H1 (cell line): ENCODE data around the gene TAF4. TPM values are rescaled to one million over a fixed set of nuclear protein-coding genes. Genes with fewer than 3 reads are reported as not detected.

Experiments
- CTCF ChIA-PET: fragments of 300-600 bp; sonication (Branson Sonifier 250); formaldehyde crosslinking; loops from one replicate; lab custom pipeline; 2021; ENCODE audit not compliant: partially characterized antibody; lab: Charles Lee
- POLR2A ChIA-PET: fragments of 300-600 bp; sonication (Branson Sonifier 250); formaldehyde crosslinking; loops from one replicate; lab custom pipeline; 2021; ENCODE audit warnings: inconsistent platforms; ENCODE audit not compliant: partially characterized antibody; lab: Charles Lee
- DNase-seq, 2 experiments: peaks; one replicate each; pipeline versions ENCODE4 v3.0.0 to v3.0.0-alpha.2; 2010 to 2022; ENCODE audit warnings: low spot score in 2 of 2, low read depth in 1 of 2, mixed read lengths in 1 of 2
- FAIRE-seq: peaks from 2 replicates; lab custom pipeline; 2011; peaks lifted over from hg19 to GRCh38; lab: Jason Lieb, UNC
- H2AFZ ChIP-seq: 2 replicates; pipeline ENCODE4 v1.8.1; 2012; ENCODE audit warnings: low read length, inconsistent platforms
- H2AK5ac ChIP-seq: 2 replicates; pipeline ENCODE4 v1.6.1; 2013; ENCODE audit warnings: low read depth, low read length
- H2BK120ac ChIP-seq: replicated peaks from 2 replicates; pipeline ENCODE3; 2013; ENCODE audit warnings: low read depth, low read length, inconsistent platforms
- H2BK12ac ChIP-seq: 2 replicates; pipeline ENCODE4 v1.6.1; 2013; ENCODE audit warnings: low read depth, low read length
- H2BK15ac ChIP-seq: 2 replicates; pipeline ENCODE4 v1.6.1; 2013; ENCODE audit warnings: low read length
- H2BK20ac ChIP-seq: 2 replicates; pipeline ENCODE4 v1.6.1; 2013; ENCODE audit warnings: low read length
- H2BK5ac ChIP-seq: 2 replicates; pipeline ENCODE4 v1.6.1; 2013; ENCODE audit warnings: low read depth, low read length
- H3K14ac ChIP-seq: 2 replicates; pipeline ENCODE4 v1.6.1; 2013; ENCODE audit warnings: inconsistent platforms; ENCODE audit not compliant: insufficient read length
- H3K18ac ChIP-seq: 2 replicates; pipeline ENCODE4 v1.6.1; 2013; ENCODE audit warnings: low read length; ENCODE audit errors: extremely low read depth
- H3K23ac ChIP-seq: 2 replicates; pipeline ENCODE4 v1.6.1; 2013; ENCODE audit warnings: inconsistent platforms; ENCODE audit not compliant: insufficient read length
- H3K23me2 ChIP-seq: 2 replicates; pipeline ENCODE4 v1.6.1; 2013; ENCODE audit warnings: low read depth, low read length
- H3K27ac ChIP-seq: 2 replicates; pipeline ENCODE4 v1.6.1; 2011; ENCODE audit warnings: low read depth, low read length, inconsistent platforms
- H3K27me3 ChIP-seq, 4 experiments: replicated peaks in 1 of 4; 1 replicate in 1 of 4; 2 replicates in 3 of 4; pipeline versions ENCODE4 v1.6.1 to v1.8.1; 2011 to 2013; ENCODE audit warnings: low read length in 3 of 4, mild to moderate bottlenecking in 3 of 4, inconsistent platforms in 2 of 4, mixed read lengths in 2 of 4, moderate library complexity in 1 of 4; ENCODE audit not compliant: control insufficient read depth in 3 of 4, insufficient read depth in 3 of 4; ENCODE audit errors: extremely low read depth in 1 of 4
- H3K36me3 ChIP-seq, 4 experiments: 2 replicates each; pipeline versions ENCODE4 v1.6.1 to v1.8.1; 2011 to 2013; ENCODE audit warnings: mild to moderate bottlenecking in 4 of 4, low read length in 3 of 4, moderate library complexity in 2 of 4, control low read depth in 1 of 4, inconsistent platforms in 1 of 4; ENCODE audit not compliant: insufficient read depth in 4 of 4, control insufficient read depth in 2 of 4
- H3K4ac ChIP-seq: replicated peaks from 2 replicates; pipeline ENCODE3; 2013; ENCODE audit warnings: low read length, low read depth, mixed read lengths, inconsistent platforms; ENCODE audit not compliant: insufficient read length
- H3K4me1 ChIP-seq, 4 experiments: replicated peaks in 1 of 4; 1 replicate in 1 of 4; 2 replicates in 3 of 4; pipeline versions ENCODE4 v1.6.1 to v1.8.1; 2011 to 2013; ENCODE audit warnings: low read length in 3 of 4, inconsistent platforms in 2 of 4, mixed read lengths in 1 of 4; ENCODE audit not compliant: insufficient read depth in 4 of 4, control insufficient read depth in 3 of 4
- H3K4me2 ChIP-seq, 2 experiments: 2 replicates each; pipeline versions ENCODE4 v1.6.1 to v1.8.1; 2011 to 2013; ENCODE audit warnings: low read depth in 2 of 2, low read length in 2 of 2, control low read depth in 1 of 2, inconsistent platforms in 1 of 2, mild to moderate bottlenecking in 1 of 2; ENCODE audit not compliant: insufficient read depth in 1 of 2
- H3K4me3 ChIP-seq, 4 experiments: fragments of 200-600, 300-600 bp in 1 of 4; sonication (generic), shearing (Covaris generic), sonication (Bioruptor Twin) in 1 of 4; 2 replicates each; pipeline versions ENCODE4 v1.5.1 to v1.8.1; 2011 to 2016; ENCODE audit warnings: low read length in 4 of 4, low read depth in 3 of 4, control low read depth in 2 of 4, inconsistent platforms in 2 of 4, mild to moderate bottlenecking in 2 of 4, mixed read lengths in 1 of 4, moderate library complexity in 1 of 4; ENCODE audit not compliant: insufficient read depth in 2 of 4; ENCODE audit errors: extremely low read depth in 1 of 4
- H3K56ac ChIP-seq: replicated peaks from 2 replicates; pipeline ENCODE3; 2013; ENCODE audit warnings: low read depth, mild to moderate bottlenecking, mixed read lengths, low read length, inconsistent platforms; ENCODE audit not compliant: insufficient read length
- H3K79me1 ChIP-seq: 2 replicates; pipeline ENCODE4 v1.6.1; 2013; ENCODE audit warnings: low read depth, low read length, control low read depth
- H3K79me2 ChIP-seq, 2 experiments: 2 replicates each; pipeline versions ENCODE4 v1.6.1 to v1.8.1; 2012 to 2013; ENCODE audit warnings: low read length in 2 of 2, mild to moderate bottlenecking in 2 of 2, inconsistent platforms in 1 of 2; ENCODE audit not compliant: insufficient read depth in 2 of 2, control insufficient read depth in 1 of 2
- H3K9ac ChIP-seq, 4 experiments: replicated peaks in 1 of 4; 1 replicate in 1 of 4; 2 replicates in 3 of 4; pipeline versions ENCODE4 v1.6.1 to v1.8.1; 2011 to 2013; ENCODE audit warnings: low read depth in 3 of 4, low read length in 3 of 4, control low read depth in 2 of 4, mild to moderate bottlenecking in 2 of 4, moderate library complexity in 2 of 4, inconsistent platforms in 1 of 4; ENCODE audit errors: extremely low read depth in 1 of 4
- H3K9me3 ChIP-seq, 2 experiments: 2 replicates each; pipeline versions ENCODE4 v1.6.1 to v1.8.1; 2012 to 2013; ENCODE audit warnings: mild to moderate bottlenecking in 2 of 2, moderate library complexity in 2 of 2, control low read depth in 1 of 2, inconsistent platforms in 1 of 2, low read depth in 1 of 2, low read length in 1 of 2, mixed read lengths in 1 of 2; ENCODE audit not compliant: insufficient read depth in 2 of 2
- H4K20me1 ChIP-seq, 2 experiments: replicated peaks in 1 of 2; 2 replicates each; pipeline versions ENCODE3 to v1.8.1; 2011 to 2013; ENCODE audit warnings: inconsistent platforms in 2 of 2, low read length in 2 of 2, mild to moderate bottlenecking in 1 of 2; ENCODE audit not compliant: insufficient read depth in 2 of 2, control insufficient read depth in 1 of 2
- H4K5ac ChIP-seq: 2 replicates; pipeline ENCODE4 v1.6.1; 2013; ENCODE audit warnings: low read length, low read depth, mixed read lengths, inconsistent platforms; ENCODE audit not compliant: insufficient read length
- H4K8ac ChIP-seq: 2 replicates; pipeline ENCODE4 v1.8.0; 2013; ENCODE audit warnings: mild to moderate bottlenecking, moderate library complexity, low read length, inconsistent platforms; ENCODE audit not compliant: insufficient read depth; ENCODE audit errors: extremely low read depth
- H4K91ac ChIP-seq: replicated peaks from 2 replicates; pipeline ENCODE3; 2013; ENCODE audit warnings: low read length, mixed read lengths, inconsistent platforms; ENCODE audit not compliant: insufficient read length
- CBX8 ChIP-seq: fragments of 300-800, 300-1000 bp; sonication (generic); IDR thresholded peaks from 2 replicates; pipeline ENCODE4 v1.7.1; 2016; ENCODE audit warnings: low read depth, low read length, borderline replicate concordance
- CTBP2 ChIP-seq: IDR thresholded peaks from 2 replicates; pipeline ENCODE4 v1.7.0; 2011; ENCODE audit warnings: borderline replicate concordance, mild to moderate bottlenecking, moderate library complexity, mixed read lengths, low read length; ENCODE audit not compliant: insufficient read depth, insufficient read length
- EZH2 ChIP-seq: fragments of 200-600 bp; sonication (generic); IDR thresholded peaks from 2 replicates; pipeline ENCODE4 v1.7.1; 2012; ENCODE audit warnings: low read depth, mild to moderate bottlenecking, moderate library complexity, low read length, inconsistent platforms; ENCODE audit not compliant: severe bottlenecking
- HDAC2 ChIP-seq, 2 experiments: fragments of 300-600 bp in 1 of 2; sonication (generic) in 1 of 2; IDR thresholded peaks; 2 replicates each; pipeline ENCODE4 v1.6.1; 2011 to 2012; ENCODE audit warnings: low read depth in 2 of 2, low read length in 2 of 2, mild to moderate bottlenecking in 2 of 2, moderate library complexity in 2 of 2, borderline replicate concordance in 1 of 2, inconsistent platforms in 1 of 2
- POLR2AphosphoS5 ChIP-seq: IDR thresholded peaks from 2 replicates; pipeline ENCODE4 v1.6.1; 2011; ENCODE audit warnings: low read depth, low read length
- POU5F1 ChIP-seq: IDR thresholded peaks from 2 replicates; pipeline ENCODE4 v1.6.1; 2011; ENCODE audit warnings: low read depth, mild to moderate bottlenecking, low read length, moderate library complexity
- RNF2 ChIP-seq: fragments of 200-900, 300-1000 bp; sonication (generic); IDR thresholded peaks from 2 replicates; pipeline ENCODE4 v1.7.1; 2016; ENCODE audit warnings: borderline replicate concordance, low read depth, mild to moderate bottlenecking, antibody characterized with exemption, low read length; ENCODE audit not compliant: poor library complexity, severe bottlenecking; ENCODE audit errors: missing control alignments
- SIN3A ChIP-seq, 2 experiments: IDR thresholded peaks in 1 of 2; conservative IDR thresholded peaks in 1 of 2; 2 replicates each; pipeline ENCODE4 v1.6.1; 2011 to 2012; ENCODE audit warnings: low read length in 2 of 2, improper control_type of control experiment in 1 of 2, low read depth in 1 of 2, mild to moderate bottlenecking in 1 of 2
- SP2 ChIP-seq: IDR thresholded peaks from 2 replicates; pipeline ENCODE4 v1.6.1; 2012; ENCODE audit warnings: mild to moderate bottlenecking, low read length, inconsistent platforms
- SUZ12 ChIP-seq: fragments of 200-600 bp; sonication (generic); IDR thresholded peaks from 2 replicates; pipeline ENCODE4 v1.6.1; 2012; ENCODE audit warnings: mild to moderate bottlenecking, inconsistent platforms, low read length, moderate library complexity, mixed read lengths
- WGBS, 2 experiments: shearing (Covaris generic) in 1 of 2; methylation state at CpG; one replicate each; pipeline versions ENCODE4 v1.1.6 to v1.1.7; 2013 to 2015; ENCODE audit warnings: low lambda C conversion rate in 2 of 2, mixed read lengths in 2 of 2, inconsistent platforms in 1 of 2, low coverage in 1 of 2, missing lambda C conversion rate in 1 of 2; ENCODE audit not compliant: insufficient replicate concordance in 2 of 2, insufficient coverage in 1 of 2, insufficient read length in 1 of 2; ENCODE audit errors: extremely low coverage in 1 of 2, missing lambda C conversion rate in 1 of 2; 5-methylcytosine and 5-hydroxymethylcytosine counted together
- polyA plus RNA-seq, 7 experiments: library from polyadenylated mRNA; depleted of rRNA in 3 of 7; stranded (reverse) in 5 of 7; unstranded in 2 of 7; fragments of >200 nt in 5 of 7; fragments of 200-250 nt in 2 of 7; gene quantifications; 1 replicate in 5 of 7; 2 replicates in 1 of 7; 4 replicates in 1 of 7; pipeline versions ENCODE4 v1.2.1 to v1.2.3, GENCODE V29; 2011 to 2013; ENCODE audit warnings: missing spikeins in 2 of 7, mixed read lengths in 2 of 7
- total RNA-seq: library from RNA; stranded (reverse); fragmentation: NEBNext Ultra II Directional; extraction: Animal tissue kit (Norgen Biotek cat#: 25700); gene quantifications from 2 replicates; pipeline ENCODE4 v1.2.1, GENCODE V29; 2021

The TAF4 gene
- total and polyA plus RNA-seq, 2 of the 8 experiments (the other 6 are each of a cell fraction or from before 2014, with no cell fraction given), result 16.0 to 30.1 TPM

DNA sequence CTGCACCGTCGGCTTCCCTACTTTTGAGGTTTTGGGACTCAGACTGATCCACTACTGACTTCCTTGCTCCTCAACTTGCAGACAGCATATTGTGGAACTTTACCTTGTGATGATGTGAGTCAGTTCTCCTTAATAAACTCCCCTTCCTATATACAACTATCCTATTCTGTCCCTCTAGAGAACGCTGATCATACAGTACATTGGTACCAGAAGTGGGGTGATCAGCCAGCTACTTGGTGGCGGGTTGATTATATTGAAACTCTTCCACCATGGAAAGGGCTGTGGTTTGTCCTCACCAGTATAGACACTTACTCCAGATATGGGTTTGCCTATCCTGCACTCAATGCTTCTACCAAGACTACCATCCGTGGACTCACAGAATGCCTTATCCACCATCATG is 7.6 kb upstream of the TAF4 start:
- Histone ChIP-seq H2AFZ (no peak overlapping the region), H2AK5ac (no peak overlapping the region), H3K27ac (no peak overlapping the region), H3K14ac (no peak overlapping the region), H2BK5ac (no peak overlapping the region), H4K5ac (no peak overlapping the region), H3K36me3 (no peaks in the 10 kb centered on the region), H3K27me3 (no peaks in the 10 kb centered on the region), H3K56ac (no peak overlapping the region), H3K23me2 (no peaks in the 10 kb centered on the region), H3K23ac (no peak overlapping the region), H3K9ac (no peak overlapping the region), H3K79me1 (no peaks in the 10 kb centered on the region; the same call in 1 of the 2 replicates), H3K4me1 (no peaks in the 10 kb centered on the region), H2BK120ac (no peak overlapping the region), H2BK20ac (no peak overlapping the region), H3K4me3 (no peak overlapping the region), H2BK12ac (no peak overlapping the region), H3K4ac (no peak overlapping the region), H3K4me2 (no peak overlapping the region), H4K20me1 (no peaks in the 10 kb centered on the region), H3K18ac (no peak overlapping the region), H3K9me3 (peaks cover 25 to 37% of the 10 kb centered on the region in 2 experiments), H4K91ac (no peak overlapping the region), H4K8ac (no peak overlapping the region), H3K79me2 (no peaks in the 10 kb centered on the region), H2BK15ac (no peak overlapping the region)
- CTCF ChIA-PET, result no interaction called here
- POLR2A ChIA-PET, result no interaction called here
- TF ChIP-seq HDAC2 (IDR thresholded peaks at IDR 0.05; ENCODE audit: borderline replicate concordance in 1 of 2, low read depth in 2 of 2, low read length in 2 of 2), result no peak
- TF ChIP-seq SUZ12, result no peak
- TF ChIP-seq RNF2, result no peak
- TF ChIP-seq SP2, result no peak
- no peak for TF ChIP-seq EZH2
- no peak for TF ChIP-seq POU5F1
- no peak for TF ChIP-seq SIN3A (conservative IDR thresholded peaks at IDR 0.05 in 1 of 2, IDR thresholded peaks at IDR 0.05 in 1 of 2; ENCODE audit: low read depth in 1 of 2, low read length in 2 of 2)
- TF ChIP-seq CBX8, result no peak
- no peak for TF ChIP-seq CTBP2
- TF ChIP-seq POLR2AphosphoS5, result no peak
- FAIRE-seq (no peak), DNase-seq (no peak)
- WGBS, 2 experiments, result 84% methylated on average over 5 of the region's 5 CpGs; no CpG with 5 or more reads in 1 of the 2 experiments
